Skeletal muscle tissue (tissue), 4 donors: Measurements from ENCODE around the gene SCN10A. TPM values are rescaled to one million over a fixed set of nuclear protein-coding genes. Genes with fewer than 3 reads are reported as not detected.

Source experiments
- H3K27ac ChIP-seq: one replicate; pipeline ENCODE4 v1.7.0; 2013; ENCODE audit warnings: mild to moderate bottlenecking, low read depth, low read length, inconsistent platforms
- H3K27me3 ChIP-seq, 3 donors: one replicate each; pipeline ENCODE4 v1.7.0; 2013; ENCODE audit warnings: low read length in 3 of 3; ENCODE audit not compliant: control insufficient read depth in 3 of 3, insufficient read depth in 3 of 3
- H3K36me3 ChIP-seq, 3 donors: one replicate each; pipeline ENCODE4 v1.7.0; 2013; ENCODE audit warnings: low read length in 3 of 3; ENCODE audit not compliant: control insufficient read depth in 3 of 3, insufficient read depth in 3 of 3
- H3K4me1 ChIP-seq, 3 donors: one replicate each; pipeline ENCODE4 v1.7.0; 2013; ENCODE audit warnings: low read length in 3 of 3, mild to moderate bottlenecking in 3 of 3; ENCODE audit not compliant: control insufficient read depth in 3 of 3, insufficient read depth in 3 of 3
- H3K4me3 ChIP-seq, 3 donors: one replicate each; pipeline ENCODE4 v1.7.0; 2013; ENCODE audit warnings: low read length in 3 of 3
- H3K9ac ChIP-seq, 3 donors: one replicate each; pipeline ENCODE4 v1.7.0; 2013; ENCODE audit warnings: low read length in 3 of 3, mild to moderate bottlenecking in 3 of 3, moderate library complexity in 2 of 3, low read depth in 1 of 3
- H3K9me3 ChIP-seq, 3 donors: one replicate each; pipeline ENCODE4 v1.7.0; 2013; ENCODE audit warnings: low read length in 3 of 3; ENCODE audit not compliant: control insufficient read depth in 3 of 3
- total RNA-seq: library from RNA; depleted of rRNA; stranded (reverse); fragments of >200 nt; gene quantifications from one replicate; pipeline ENCODE4 v1.2.3, GENCODE V29; 2014
- donor health status: Osteomylitis.

The SCN10A gene
- total RNA-seq, 1 donor from 2014 or later: not detected

- no peak within 1 kb of the TSS for H3K27ac ChIP-seq
Observed at GRCh38 chr3:38649500-38650247, 166.3 kb downstream of the SCN10A start, which contains the start of gene SCN5A. Gene SCN5A, minus strand, starts transcription at chr3:38649687. Its CDS starts 16,380 bp downstream, at chr3:38633307.

GRCh38 chr3:38648659-38649499, 167.1 kb downstream of the SCN10A start:
- peaks cover 15 to 48% (median 19%) of the 10 kb centered on the region in 3 donors for H3K27me3 ChIP-seq
- peak overlapping the region; percentile 2 to 58 (median 49) for H3K4me3 ChIP-seq
- H3K9ac ChIP-seq: peak overlapping the region in 1 of 3 donors; percentile 64
- peaks cover 0 to 4% (median 0%) of the 10 kb centered on the region in 3 donors for H3K9me3 ChIP-seq
- H3K4me1 ChIP-seq: peaks cover 6 to 27% (median 26%) of the 10 kb centered on the region in 3 donors
- no peaks in the 10 kb centered on the region for H3K36me3 ChIP-seq
- H3K27ac ChIP-seq: no peak overlapping the region

More at GRCh38 chr3:38649500-38650247, 166.3 kb downstream of the SCN10A start, which contains the start of gene SCN5A:
- H3K4me3 ChIP-seq: peak within 1 kb of the TSS; percentile 52 to 65 (median 58)
- peaks cover 6 to 27% (median 19%) of the 10 kb centered on the region in 3 donors for H3K4me1 ChIP-seq
- peaks cover 15 to 48% (median 19%) of the 10 kb centered on the region in 3 donors for H3K27me3 ChIP-seq
- no peaks in the 10 kb centered on the region for H3K36me3 ChIP-seq
- H3K9me3 ChIP-seq: peaks cover 0 to 4% (median 0%) of the 10 kb centered on the region in 3 donors
- H3K9ac ChIP-seq: peak within 1 kb of the TSS in 1 of 3 donors; percentile 64

DNA sequence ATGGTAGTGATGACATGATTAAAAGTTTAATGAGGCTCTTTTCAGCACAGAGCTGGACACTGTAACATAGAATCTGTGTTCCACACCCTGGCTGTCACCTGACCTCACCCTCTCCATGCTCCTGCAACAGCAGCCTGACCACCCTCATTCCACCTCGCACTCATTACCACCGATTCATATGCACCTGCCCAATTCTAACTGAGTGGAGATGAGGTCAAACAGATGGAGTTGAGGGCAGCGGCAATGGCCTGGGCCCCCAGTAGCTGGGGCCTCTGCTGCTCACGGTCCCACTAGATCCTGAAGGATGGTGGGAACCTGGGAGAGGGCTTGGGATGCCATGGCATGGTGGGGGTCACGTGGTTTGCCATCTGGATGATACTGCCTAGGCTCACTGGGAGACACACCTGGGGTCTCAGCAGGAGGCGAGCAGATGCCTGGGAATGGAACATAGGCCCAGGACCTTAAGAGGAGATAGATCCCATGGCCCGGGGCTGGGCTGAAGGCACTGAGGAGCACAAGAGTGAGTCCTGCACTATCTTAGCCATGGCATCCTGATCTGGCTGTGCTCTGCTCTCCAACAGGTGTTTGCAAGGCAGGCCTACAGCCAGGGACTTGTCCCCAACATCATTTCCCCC, 167.9 kb downstream of the SCN10A start:
- H3K27ac ChIP-seq: no peak overlapping the region
- peaks cover 15 to 48% (median 19%) of the 10 kb centered on the region in 3 donors for H3K27me3 ChIP-seq
- H3K9ac ChIP-seq: no peak overlapping the region

GRCh38 chr3:38647217-38647970, 168.6 kb downstream of the SCN10A start:
- Histone ChIP-seq H3K27ac (no peak overlapping the region), H3K9me3 (no peaks in the 10 kb centered on the region), H3K9ac (no peak overlapping the region), H3K27me3 (peaks cover 15 to 43% (median 19%) of the 10 kb centered on the region in 3 donors), H3K4me3 (no peak overlapping the region), H3K4me1 (peaks cover 6 to 27% (median 26%) of the 10 kb centered on the region in 3 donors), H3K36me3 (no peaks in the 10 kb centered on the region)

More for the DNA sequence above, 167.9 kb downstream of the SCN10A start:
- Histone ChIP-seq H3K4me1 (peaks cover 6 to 27% (median 26%) of the 10 kb centered on the region in 3 donors), H3K9me3 (peaks cover 0 to 4% (median 0%) of the 10 kb centered on the region in 3 donors), H3K4me3 (no peak overlapping the region), H3K36me3 (no peaks in the 10 kb centered on the region)

Other genes with a start within 250 kb of the SCN10A start
- 1.6 TPM for gene SCN5A, start 166.5 kb downstream of the SCN10A start, total RNA-seq
- 2.6 TPM for gene SCN11A, start 235.7 kb upstream of the SCN10A start, total RNA-seq
- 39.1 TPM for gene WDR48, start 235.8 kb upstream of the SCN10A start, total RNA-seq